GM21717 (cell line): Measurements from ENCODE around the gene SPARCL1.
"Not testable (repeated sequence)": the region's sequence is repeated elsewhere in the genome, so short reads cannot be mapped to it uniquely, and the experiment has no call there.

ENCODE experiments used
- ATAC-seq: cut with Tn5 transposase; IDR thresholded peaks from one replicate; pipeline ENCODE4 v1.9.1; 2021; ENCODE audit warnings: mild to moderate bottlenecking, moderate library complexity; ENCODE audit not compliant: unreplicated experiment

The SPARCL1 gene

DNA sequence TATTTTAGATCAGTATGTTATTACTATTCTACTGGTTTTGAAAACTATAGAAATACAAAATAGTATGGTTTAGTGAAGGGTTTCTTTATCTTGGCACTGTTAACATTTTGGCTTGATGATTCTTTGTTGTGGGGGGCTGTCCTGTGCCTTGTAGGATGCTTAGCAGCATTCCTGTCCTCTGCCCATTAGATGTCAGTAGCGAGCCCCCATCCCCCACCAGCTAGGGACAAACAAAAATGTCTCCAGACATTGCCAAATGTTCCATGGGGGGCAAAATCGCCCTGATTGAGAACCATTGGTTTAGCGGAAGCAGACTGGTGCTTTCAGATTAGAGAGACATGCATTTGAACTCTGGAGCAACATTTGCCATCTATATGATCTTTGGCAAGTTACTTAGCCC is 23.3 kb downstream of the SPARCL1 start:
- no peak for ATAC-seq

DNA sequence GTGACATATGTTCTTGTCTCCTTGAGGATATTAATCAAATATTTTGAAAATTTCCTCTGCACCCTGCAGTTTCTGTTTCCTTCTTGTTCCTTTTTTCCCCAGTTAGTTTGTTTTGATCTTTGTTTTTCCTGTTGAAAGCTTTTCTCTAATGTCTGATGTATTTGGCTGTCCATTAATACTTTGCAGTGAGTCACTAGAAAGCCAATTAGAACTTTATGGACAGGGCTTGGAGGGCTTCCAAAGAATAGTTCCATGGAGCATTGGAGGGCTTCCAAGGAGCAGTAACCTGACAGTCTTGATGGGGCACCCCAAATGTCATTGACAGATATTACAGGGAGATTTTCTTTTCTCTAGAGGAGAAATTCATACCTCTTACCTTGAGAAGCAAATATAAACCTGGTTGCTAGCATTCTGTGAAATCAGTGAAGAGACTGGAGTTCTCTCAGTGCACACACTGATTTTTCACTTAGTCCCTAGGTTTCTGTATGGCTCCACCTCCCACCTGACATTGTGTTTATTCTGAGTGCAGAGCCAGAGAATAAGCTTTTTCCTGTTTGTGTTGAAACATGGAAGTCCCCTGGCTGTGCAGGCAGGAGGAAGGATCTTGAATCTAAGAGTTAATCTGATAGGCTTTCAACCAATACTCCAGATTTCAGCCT is 26.5 kb downstream of the SPARCL1 start:
- no peak for ATAC-seq

GRCh38 chr4:87500092-87500462 is 29.1 kb downstream of the SPARCL1 start:
- ATAC-seq, result peak; percentile 62

GRCh38 chr4:87499403-87500091 is 29.6 kb downstream of the SPARCL1 start:
- peak; percentile 86 for ATAC-seq

GRCh38 chr4:87498446-87498900 is 30.7 kb downstream of the SPARCL1 start:
- peak; percentile 56 for ATAC-seq

DNA sequence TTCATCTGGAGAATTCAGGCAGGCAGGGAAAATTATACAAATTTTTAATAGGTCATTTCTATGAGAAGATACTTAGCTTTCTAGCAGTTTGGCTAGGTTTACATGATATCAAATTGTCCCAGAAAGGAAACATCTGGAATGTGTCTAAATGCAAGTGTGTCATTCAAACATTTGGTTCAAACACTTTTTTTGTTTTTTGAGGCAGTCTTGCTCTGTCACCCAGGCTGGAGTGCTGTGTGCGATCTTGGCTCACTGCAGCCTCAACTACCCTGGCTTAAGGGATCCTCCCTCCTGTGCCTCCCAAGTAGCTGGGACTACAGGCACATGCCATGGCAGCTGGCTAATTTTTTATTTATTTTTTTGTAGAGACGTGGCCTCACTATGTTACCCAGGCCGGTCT is 31.6 kb downstream of the SPARCL1 start:
- ATAC-seq, result no peak

- ATAC-seq, result no peak
Observed at GRCh38 chr4:87497159-87497558, 32.0 kb downstream of the SPARCL1 start.

DNA sequence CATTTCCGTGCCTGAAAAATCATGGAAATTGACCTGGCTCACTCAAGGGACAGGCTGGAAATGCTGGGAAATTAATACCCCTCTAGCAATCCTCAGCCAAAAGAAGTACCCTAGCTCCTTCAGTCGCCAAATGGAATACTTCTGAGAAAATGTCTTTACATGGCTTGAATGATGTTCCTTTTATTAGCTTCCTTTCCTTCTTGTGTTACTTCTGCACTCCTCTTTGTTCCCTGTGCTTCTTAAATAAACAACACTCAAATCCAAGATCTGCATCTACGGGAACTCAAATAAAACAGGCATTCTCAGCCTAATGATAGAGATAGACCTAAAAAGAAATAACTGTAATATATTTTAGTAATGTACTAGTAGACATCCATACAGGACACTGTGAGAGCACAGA is 36.1 kb downstream of the SPARCL1 start:
- no peak for ATAC-seq

DNA sequence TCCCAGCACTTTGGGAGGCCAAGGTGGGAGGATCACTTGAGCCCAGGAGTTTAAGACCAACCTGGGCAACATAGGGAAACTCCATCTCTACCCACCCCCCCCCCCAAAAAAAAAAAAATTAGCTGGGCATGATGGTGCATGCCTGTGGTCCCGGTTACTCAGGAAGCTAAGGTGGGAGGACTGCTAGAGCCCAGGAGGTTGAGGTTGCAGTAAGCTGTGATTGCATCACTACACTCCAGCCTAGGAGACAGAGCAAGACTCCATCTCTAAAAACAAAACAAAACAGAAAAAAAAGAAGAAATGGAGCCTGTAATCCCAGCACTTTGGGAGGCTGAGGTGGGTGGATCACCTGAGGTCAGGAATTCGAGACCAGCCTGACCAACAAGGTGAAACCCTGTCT is 37.3 kb downstream of the SPARCL1 start:
- not testable (repeated sequence) for ATAC-seq

DNA sequence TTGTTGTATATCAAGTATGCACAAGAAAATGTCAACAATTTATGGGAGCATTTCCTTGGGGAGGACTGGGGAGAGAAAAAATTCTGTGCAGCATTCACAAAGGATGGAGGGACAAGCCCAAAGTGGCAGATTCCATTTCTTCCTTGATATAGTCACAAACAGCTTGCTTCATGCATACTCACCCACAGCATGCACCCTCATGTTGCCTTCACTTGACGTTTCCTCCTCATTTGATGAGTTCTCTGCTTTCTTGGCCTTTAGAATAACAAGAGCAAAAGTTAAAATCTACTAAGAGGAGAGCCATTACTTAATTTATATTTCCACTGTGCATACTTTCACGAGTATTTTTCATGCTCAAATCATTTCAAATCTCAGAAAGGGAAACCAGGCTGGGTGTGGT is 37.7 kb downstream of the SPARCL1 start:
- no peak for ATAC-seq

DNA sequence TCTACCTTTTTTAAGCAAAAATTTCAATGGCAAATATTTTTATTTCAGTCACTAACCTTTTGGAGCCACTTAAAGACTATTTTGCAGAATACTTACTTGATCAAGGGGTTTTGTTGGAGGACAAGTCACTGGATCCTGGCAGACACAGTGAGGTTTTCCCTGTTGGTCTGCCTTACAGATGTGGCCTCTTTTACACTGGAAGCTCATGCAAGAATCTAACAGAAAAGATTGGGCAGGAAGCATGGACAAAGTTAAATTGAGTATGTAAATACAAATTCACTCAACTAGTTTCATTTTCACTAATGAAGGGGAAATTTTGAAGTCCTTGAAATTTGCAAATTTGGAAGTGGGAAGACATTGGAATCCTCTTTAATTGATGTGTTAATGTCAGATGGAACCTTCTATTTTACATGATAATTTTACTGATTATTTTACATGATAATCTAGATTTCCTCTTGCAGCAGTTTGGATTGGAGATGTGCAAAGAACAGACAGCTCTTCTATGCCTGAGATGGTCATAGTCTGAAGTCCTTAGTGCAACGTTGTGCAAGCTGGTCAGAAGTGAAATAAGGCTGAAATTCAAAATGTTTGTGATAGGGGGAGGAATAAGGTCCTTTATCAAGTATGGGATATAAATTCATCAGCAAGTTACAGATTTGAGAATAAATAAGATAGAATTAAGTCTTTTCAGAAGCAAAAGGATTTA is 38.4 kb downstream of the SPARCL1 start:
- no peak for ATAC-seq

DNA sequence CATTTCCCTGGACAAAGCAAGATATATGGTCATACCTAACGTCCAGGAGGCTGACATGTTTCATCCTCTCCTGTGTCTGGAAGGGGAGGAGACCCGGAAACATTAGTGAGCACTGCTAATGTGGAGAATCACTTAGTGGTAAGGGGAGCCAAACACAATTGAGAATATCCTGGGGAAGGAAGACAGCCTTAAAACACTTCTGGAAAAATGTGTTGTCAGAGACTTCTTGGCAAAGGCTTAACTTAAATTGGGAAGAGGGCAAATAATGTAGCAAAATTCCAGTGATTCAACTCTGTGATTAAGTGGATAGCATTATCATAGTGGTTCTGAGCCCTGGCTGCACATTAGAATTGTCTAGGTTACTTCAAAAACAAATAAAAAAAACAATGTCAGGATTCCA is 39.5 kb downstream of the SPARCL1 start:
- ATAC-seq, result no peak

DNA sequence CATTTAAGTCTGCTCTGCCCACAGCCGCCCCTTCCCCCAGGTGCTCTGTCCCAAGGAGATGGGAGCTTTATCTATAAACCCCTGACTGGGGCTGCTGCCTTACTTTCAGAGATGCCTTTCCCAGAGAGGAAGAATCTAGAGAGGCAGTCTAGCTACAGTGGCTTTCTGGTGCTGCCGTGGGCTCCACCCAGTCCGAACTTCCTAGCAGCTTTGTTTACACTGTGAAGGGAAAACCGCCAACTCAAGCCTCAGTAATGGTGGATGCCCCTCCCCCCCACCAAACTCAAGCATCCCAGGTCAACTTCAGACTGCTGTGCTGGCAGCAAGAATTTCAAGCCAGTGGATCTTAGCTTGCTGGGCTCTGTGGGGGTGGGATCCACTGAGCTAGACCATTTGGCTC is 40.5 kb downstream of the SPARCL1 start:
- not testable (repeated sequence) for ATAC-seq

DNA sequence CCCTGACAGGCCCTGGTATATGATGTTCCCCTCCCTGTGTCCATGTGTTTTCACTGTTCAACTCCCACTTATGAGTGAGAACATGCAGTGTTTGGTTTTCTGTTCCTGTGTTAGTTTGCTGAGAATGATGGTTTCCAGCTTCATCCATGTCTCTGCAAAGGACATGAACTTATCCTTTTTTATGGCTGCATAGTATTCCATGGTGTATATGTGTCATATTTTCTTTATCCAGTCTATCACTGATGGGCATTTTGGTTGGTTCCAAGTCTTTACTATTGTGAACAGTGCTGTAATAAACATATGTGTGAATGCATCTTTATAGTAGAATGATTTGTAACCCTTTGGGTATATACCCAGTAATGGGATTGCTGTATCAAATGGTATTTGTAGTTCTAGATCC is 45.9 kb downstream of the SPARCL1 start:
- ATAC-seq, result not testable (repeated sequence)

DNA sequence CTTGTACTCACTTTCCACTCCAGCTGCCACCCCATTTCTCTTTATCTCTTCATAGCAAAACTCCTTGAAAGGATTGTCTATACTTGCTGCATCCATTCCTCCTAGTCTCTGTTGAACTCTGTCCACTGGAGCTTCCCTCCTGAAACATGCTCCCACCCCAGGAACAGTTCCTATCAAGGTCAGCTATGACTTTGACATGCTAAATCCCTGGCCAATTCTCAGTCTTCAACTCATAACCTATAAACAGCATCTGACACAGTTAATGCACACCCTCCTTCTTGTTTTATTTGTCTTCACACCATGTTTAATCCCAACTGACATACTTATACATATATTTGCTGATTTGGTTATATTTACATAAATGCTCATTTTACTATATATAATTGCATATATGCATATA is 47.8 kb downstream of the SPARCL1 start:
- ATAC-seq, result no peak

DNA sequence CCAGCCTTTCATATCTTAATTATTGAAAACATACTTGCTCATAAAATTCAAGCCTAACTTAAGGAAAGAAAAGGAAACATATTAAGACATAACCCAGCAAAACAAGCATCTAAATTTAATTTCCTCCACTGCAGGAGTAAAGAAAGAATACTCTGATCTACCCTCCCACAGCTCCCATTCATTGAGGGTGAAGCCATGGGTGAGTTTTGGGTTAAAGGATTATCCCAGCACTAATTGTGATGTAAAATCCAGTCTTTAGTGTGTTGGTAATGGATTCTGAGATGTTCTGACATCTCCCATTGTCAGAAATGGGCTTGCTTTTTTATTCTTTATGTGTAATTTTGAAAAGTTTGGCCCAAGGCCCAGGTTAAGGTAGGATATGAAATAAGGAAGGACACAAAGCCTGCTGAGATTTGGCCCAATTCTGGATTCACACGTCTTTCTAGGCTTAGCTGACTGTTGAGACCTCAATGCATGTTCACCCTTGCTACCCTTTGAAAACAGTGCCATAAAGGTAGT is 50.4 kb downstream of the SPARCL1 start:
- no peak for ATAC-seq

DNA sequence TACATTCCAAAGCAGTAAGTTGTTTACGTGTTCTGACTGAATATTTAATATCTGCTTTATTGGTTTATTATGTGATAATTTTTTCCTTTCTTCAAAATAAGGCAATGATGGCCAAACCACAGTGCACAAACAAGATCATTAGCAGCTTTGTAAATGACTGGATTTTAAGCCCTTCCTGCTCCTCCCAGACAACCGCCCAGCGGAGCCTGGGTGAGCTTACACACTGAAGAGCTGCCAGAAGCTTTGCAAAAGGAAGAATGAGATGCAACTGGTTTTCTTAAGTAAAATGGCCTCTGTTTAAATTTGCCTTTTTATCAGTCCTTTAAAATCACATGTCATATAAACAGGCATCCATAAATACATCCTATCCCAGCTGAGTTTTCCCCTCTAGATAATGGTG is 52.2 kb downstream of the SPARCL1 start:
- no peak for ATAC-seq

DNA sequence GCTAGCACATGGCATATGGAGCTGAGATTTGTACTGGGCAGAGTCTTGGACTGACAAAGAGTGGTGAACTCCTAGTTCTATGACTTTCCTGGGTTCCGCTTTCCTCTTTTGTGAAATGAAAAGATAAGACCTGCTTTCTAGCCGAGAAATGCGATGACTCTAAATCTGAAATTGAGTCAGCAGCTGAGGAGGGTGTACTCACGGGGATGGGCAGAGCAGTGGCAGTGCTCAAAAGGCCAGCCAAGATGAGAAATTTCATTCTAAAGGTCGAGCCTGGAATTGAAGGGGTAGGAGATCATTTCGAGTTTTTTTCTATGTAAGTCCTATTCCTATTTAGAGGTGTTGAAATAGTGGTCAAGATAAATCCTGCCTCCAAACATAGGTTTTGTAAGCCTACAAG is 59.8 kb downstream of the SPARCL1 start:
- ATAC-seq, result no peak

- no peak for ATAC-seq
Observed at GRCh38 chr4:87465739-87466366, 63.3 kb downstream of the SPARCL1 start.

GRCh38 chr4:87462102-87462501 is 67.1 kb downstream of the SPARCL1 start:
- ATAC-seq, result no peak

DNA sequence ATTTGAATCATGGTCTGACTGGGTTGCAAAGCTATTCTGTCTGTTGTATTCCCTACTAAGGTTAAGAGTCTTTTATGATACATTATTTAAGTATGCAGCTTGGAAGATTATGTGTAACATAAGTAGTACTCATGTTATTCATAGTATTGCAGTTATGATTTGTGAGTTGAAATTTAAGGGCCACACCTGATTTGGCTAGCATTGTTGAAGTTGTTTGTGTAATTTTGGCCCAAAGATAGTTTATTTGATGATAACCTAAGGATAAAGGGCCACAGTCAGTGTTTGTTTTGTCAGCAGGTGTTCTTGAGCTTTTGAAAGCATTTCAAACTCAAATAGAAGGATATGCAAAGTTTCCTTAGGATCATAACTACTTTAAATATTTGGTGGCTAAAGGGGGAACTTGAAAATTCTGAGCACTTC is 67.9 kb downstream of the SPARCL1 start:
- peak; percentile 62 for ATAC-seq
